Heart left ventricle (tissue), 16 donors: Measurements from ENCODE around the gene AMMECR1. TPM values are rescaled to one million over a fixed set of nuclear protein-coding genes. Genes with fewer than 3 reads are reported as not detected.
"Not testable (repeated sequence)": the region's sequence is repeated elsewhere in the genome, so short reads cannot be mapped to it uniquely, and the experiment has no call there.

Experiments used
- ATAC-seq, 4 donors: fragments of 200-7000 bp; cut with Tn5 transposase; one replicate each; pipeline ENCODE4 v1.9.1; 2020 to 2022; ENCODE audit warnings: moderate library complexity in 4 of 4, mild to moderate bottlenecking in 3 of 4, moderate number of reproducible peaks in 1 of 4
- DNase-seq, 5 donors: peaks; one replicate each; pipeline ENCODE4 v3.0.0-alpha.2; 2020
- H3K27ac ChIP-seq, 12 donors: fragments of 200-600 bp; sonication (generic) in 4 of 12; one replicate each; pipeline versions ENCODE4 v1.5.0 to v1.8.0; 2016 to 2022; ENCODE audit warnings: mild to moderate bottlenecking in 2 of 12
- H3K27me3 ChIP-seq, 9 donors: fragments of 200-600 bp; sonication (generic) in 2 of 9; one replicate each; pipeline versions ENCODE4 v1.5.1 to v1.8.0; 2016 to 2022; ENCODE audit warnings: mild to moderate bottlenecking in 3 of 9
- H3K36me3 ChIP-seq, 9 donors: fragments of 200-600 bp; sonication (generic) in 2 of 9; one replicate each; pipeline versions ENCODE4 v1.5.0 to v1.8.0; 2018 to 2022; ENCODE audit warnings: mild to moderate bottlenecking in 2 of 9
- H3K4me1 ChIP-seq, 12 donors: fragments of 200-600 bp; sonication (generic) in 4 of 12; one replicate each; pipeline versions ENCODE4 v1.5.0 to v1.8.0; 2016 to 2022; ENCODE audit warnings: mild to moderate bottlenecking in 3 of 12
- H3K4me3 ChIP-seq, 12 donors: fragments of 200-600 bp; sonication (generic) in 4 of 12; one replicate each; pipeline versions ENCODE4 v1.5.0 to v1.8.0; 2017 to 2022; ENCODE audit warnings: mild to moderate bottlenecking in 9 of 12, moderate library complexity in 4 of 12
- H3K9me3 ChIP-seq, 12 donors: fragments of 200-600 bp; sonication (generic) in 4 of 12; one replicate each; pipeline versions ENCODE4 v1.5.0 to v1.8.0; 2016 to 2022; ENCODE audit warnings: mild to moderate bottlenecking in 1 of 12
- POLR2A ChIP-seq, 2 donors: fragments of 450-650 bp; IDR thresholded peaks; one replicate each; pipeline ENCODE4 v1.6.1; 2017; ENCODE audit warnings: antibody characterized with exemption in 2 of 2, mild to moderate bottlenecking in 2 of 2, moderate library complexity in 2 of 2
- WGBS, 4 donors: extraction: QIAGEN DNeasy Blood & Tissue Kit in 2 of 4; methylation state at CpG; one replicate each; pipeline versions ENCODE4 v1.1.5 to v1.1.7; 2013 to 2018; 5-methylcytosine and 5-hydroxymethylcytosine counted together
- intact Hi-C, 10 donors: fragments of 100-400 bp; cut with DNase I; formaldehyde crosslinking; loops; one replicate each; pipeline versions ENCODE4 v1.11.1 to v1.14.2; 2022
- polyA plus RNA-seq, 2 donors: library from polyadenylated mRNA; stranded (reverse); fragments of 200-250 nt; gene quantifications; one replicate each; pipeline ENCODE4 v1.2.3, GENCODE V29; 2013
- total RNA-seq, 9 donors: library from RNA; depleted of rRNA in 2 of 9; stranded (reverse); fragments of >200 nt in 2 of 9; fragmentation: NEBNext Ultra II Directional in 3 of 9; extraction: Animal tissue kit (Norgen Biotek cat#: 25700) in 3 of 9; gene quantifications; one replicate each; pipeline versions ENCODE4 v1.1.0 to v1.2.4, GENCODE V29; 2016 to 2023
- TF ChIP-seq, protein P1 (sequence below), 12 donors: fragments of 200-600 bp; sonication (generic) in 4 of 12; IDR thresholded peaks; one replicate each; pipeline versions ENCODE4 v1.5.0 to v1.8.0; 2018 to 2022; ENCODE audit warnings: antibody characterized with exemption in 12 of 12, mild to moderate bottlenecking in 5 of 12
- donor health status: ischemic (EF 13 %, LVEDD 7.1; RV severe dilation, severe dysfunction).
- donor health status: healthy with polysubstance abuse.
- donor health status: DM: no; HTN: yes; CAD: no.
- donor health status: DM: no; HTN: no; CAD: no.
- donor health status: ischemic (EF 25% LVEDD 6.9; RV normal size, moderate dysfunction).
- donor health status: ischemic (EF 25% LVEDD 5.7; RV mildly dilated, moderate dysfunction).
- donor health status: healthy.
- donor health status: DM: yes; HTN: yes; CAD: no.
- donor health status: ischemic (EF 35%, LVEDD 5.7; RV mildly dilated, moderate dysfunction).
- donor health status: nonischemic (EF 11% LVEDD 7.7; RV severe dilation, severe dysfunction).
- donor health status: DM: yes; HTN: yes; CAD: no.
- donor health status: PGD.
- donor health status: ischemic (EF 29% LVEDD 5.4; RV normal size, mild dysfunction).
- donor health status: nonischemic (EF 23%, LVEDD 6.1; RV moderate dilation, normal function).

Gene AMMECR1
- total and polyA plus RNA-seq, 11 donors: 0.56 to 4.1 (median 1.1) TPM

DNA sequence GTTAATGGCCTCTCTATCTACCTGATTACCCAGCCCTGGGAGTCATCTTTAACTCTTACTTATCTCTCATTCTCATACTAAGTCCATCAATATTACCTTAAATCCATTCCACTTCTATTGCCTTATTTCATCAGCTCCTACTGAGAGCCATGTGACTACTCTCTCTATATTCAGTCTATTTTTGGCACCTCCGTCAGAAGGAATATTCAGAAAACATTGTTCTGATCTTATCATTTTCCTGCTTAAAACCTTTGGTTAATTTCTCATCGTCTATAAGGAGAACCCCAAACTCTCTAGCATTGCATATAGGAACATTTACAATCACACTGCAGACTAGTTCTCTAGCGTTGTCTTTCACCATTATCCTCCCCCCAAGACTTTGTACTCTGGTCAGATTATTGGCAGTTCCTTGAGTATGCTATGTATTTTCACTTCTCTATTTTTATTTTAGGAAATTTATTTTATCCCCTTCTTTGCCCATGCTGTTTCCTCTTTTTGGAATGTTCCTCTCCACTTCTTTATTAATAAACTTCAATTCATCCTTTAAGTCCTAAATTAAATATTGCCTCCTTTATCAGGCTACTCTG is 13.7 kb upstream of the AMMECR1 start:
- intact Hi-C loops: loop anchor here in 1 of 10 donors (10.0 kb wide), 1 partner anchor 157 kb away; no protein-coding TSS in a partner anchor
- Histone ChIP-seq H3K27me3 (peaks cover 0 to 10% (median 0%) of the 10 kb centered on the region in 9 donors), H3K4me1 (peaks cover 0 to 4% (median 0%) of the 10 kb centered on the region in 12 donors), H3K4me3 (no peak overlapping the region), H3K9me3 (peaks cover 0 to 1% (median 0%) of the 10 kb centered on the region in 12 donors), H3K36me3 (no peaks in the 10 kb centered on the region), H3K27ac (no peak overlapping the region)
- DNase-seq (no peak), ATAC-seq (no peak)
- TF ChIP-seq POLR2A (IDR thresholded peaks at IDR 0.05): no peak
- TF ChIP-seq, protein P1, sequence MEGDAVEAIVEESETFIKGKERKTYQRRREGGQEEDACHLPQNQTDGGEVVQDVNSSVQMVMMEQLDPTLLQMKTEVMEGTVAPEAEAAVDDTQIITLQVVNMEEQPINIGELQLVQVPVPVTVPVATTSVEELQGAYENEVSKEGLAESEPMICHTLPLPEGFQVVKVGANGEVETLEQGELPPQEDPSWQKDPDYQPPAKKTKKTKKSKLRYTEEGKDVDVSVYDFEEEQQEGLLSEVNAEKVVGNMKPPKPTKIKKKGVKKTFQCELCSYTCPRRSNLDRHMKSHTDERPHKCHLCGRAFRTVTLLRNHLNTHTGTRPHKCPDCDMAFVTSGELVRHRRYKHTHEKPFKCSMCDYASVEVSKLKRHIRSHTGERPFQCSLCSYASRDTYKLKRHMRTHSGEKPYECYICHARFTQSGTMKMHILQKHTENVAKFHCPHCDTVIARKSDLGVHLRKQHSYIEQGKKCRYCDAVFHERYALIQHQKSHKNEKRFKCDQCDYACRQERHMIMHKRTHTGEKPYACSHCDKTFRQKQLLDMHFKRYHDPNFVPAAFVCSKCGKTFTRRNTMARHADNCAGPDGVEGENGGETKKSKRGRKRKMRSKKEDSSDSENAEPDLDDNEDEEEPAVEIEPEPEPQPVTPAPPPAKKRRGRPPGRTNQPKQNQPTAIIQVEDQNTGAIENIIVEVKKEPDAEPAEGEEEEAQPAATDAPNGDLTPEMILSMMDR (IDR thresholded peaks at IDR 0.05): no peak
- WGBS, 4 donors: 53 to 66% (median 59%) methylated on average over 3 of the region's 3 CpGs

DNA sequence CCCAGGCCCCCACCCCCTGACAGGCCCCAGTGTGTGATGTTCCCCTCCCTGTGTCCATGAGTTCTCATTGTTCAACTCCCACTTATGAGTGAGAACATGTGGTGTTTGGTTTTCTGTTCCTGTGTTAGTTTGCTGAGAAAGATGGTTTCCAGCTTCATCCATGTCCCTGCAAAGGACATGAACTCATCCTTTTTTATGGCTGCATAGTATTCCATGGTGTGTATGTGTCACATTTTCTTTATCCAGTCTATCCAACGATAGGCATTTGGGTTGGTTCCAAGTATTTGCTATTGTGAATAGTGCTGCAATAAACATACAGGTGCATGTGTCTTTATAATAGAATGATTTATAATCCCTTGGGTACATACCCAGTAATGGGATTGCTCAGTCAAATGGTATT is 10.7 kb upstream of the AMMECR1 start:
- DNase-seq, H3K27ac ChIP-seq, H3K4me1 ChIP-seq, H3K27me3 ChIP-seq, H3K36me3 ChIP-seq, ATAC-seq, H3K4me3 ChIP-seq: not testable (repeated sequence)
- intact Hi-C loops: loop anchor here in 1 of 10 donors (10.0 kb wide), 1 partner anchor 164 kb away; no protein-coding TSS in a partner anchor
- H3K9me3 ChIP-seq: peaks cover 0 to 11% (median 0%) of the 10 kb centered on the region in 12 donors
- 72 to 93% (median 91%) methylated on average over 1 of the region's 1 CpG for WGBS, 4 donors

DNA sequence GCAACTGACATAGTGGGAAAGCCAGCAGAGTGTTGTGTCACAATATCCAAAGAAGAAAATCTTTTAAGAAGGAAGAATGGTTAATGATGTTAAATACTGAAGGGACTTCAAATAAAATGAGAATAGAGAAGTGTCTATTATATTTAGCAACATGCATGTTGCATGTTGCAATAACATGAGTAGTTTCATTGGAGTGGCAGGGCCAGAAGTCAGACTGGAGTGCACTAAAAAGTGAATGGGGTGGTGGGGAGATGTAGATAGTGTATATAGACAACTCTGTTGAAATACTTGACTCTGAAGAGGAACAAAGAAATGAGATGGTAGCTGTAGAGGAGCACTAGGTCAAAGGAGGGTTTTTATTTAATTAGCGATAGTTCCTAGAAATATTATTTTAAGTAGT is 9.5 kb upstream of the AMMECR1 start:
- Histone ChIP-seq H3K4me3 (no peak overlapping the region), H3K27me3 (no peaks in the 10 kb centered on the region), H3K9me3 (peaks cover 0 to 11% (median 0%) of the 10 kb centered on the region in 12 donors), H3K36me3 (no peaks in the 10 kb centered on the region), H3K27ac (no peak overlapping the region), H3K4me1 (peaks cover 0 to 4% (median 0%) of the 10 kb centered on the region in 12 donors)
- TF ChIP-seq, protein P1 (IDR thresholded peaks at IDR 0.05): no peak
- no peak for TF ChIP-seq POLR2A (IDR thresholded peaks at IDR 0.05)
- intact Hi-C loops: loop anchor here in 1 of 10 donors (10.0 kb wide), 1 partner anchor 163 kb away; no protein-coding TSS in a partner anchor
- DNase-seq (no peak), ATAC-seq (no peak)
- WGBS, 4 donors: 87 to 98% (median 91%) methylated on average over 1 of the region's 1 CpG

DNA sequence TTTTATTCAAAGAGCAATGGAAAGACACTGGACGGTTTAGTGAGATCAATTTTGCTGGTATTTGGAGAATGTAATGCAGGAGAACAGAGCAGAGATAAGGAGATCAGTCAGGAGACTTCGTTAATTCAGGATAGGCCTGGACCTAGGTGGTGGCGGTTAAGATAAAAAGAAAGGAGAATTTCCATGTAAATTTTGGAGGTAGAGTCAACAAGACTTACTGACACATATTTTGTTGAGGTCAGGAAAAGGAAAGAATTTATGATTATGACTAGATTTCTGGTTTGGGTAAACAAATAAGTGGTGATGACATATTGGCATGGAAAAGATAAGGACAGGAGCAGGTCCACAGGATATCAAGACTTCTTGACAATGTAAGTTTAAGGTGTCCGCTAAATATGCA is 8.8 kb upstream of the AMMECR1 start:
- intact Hi-C loops: loop anchor here in 1 of 10 donors (10.0 kb wide), 1 partner anchor 162 kb away; no protein-coding TSS in a partner anchor
- Histone ChIP-seq H3K4me3 (no peak overlapping the region), H3K27ac (no peak overlapping the region), H3K27me3 (no peaks in the 10 kb centered on the region), H3K4me1 (peaks cover 0 to 4% (median 0%) of the 10 kb centered on the region in 12 donors), H3K36me3 (no peaks in the 10 kb centered on the region), H3K9me3 (peaks cover 0 to 11% (median 0%) of the 10 kb centered on the region in 12 donors)
- TF ChIP-seq, protein P1 (IDR thresholded peaks at IDR 0.05): no peak
- no peak for TF ChIP-seq POLR2A (IDR thresholded peaks at IDR 0.05)
- 72 to 89% (median 82%) methylated on average over 4 of the region's 4 CpGs for WGBS, 4 donors
- DNase-seq (no peak), ATAC-seq (no peak)
